GM19463 (cell line): ENCODE results near the gene FBXO11.
"Not testable (repeated sequence)": the region's sequence is repeated elsewhere in the genome, so short reads cannot be mapped to it uniquely, and the experiment has no call there.

Experiments used
- ATAC-seq: cut with Tn5 transposase; IDR thresholded peaks from one replicate; pipeline ENCODE4 v1.9.1; 2021; ENCODE audit warnings: mild to moderate bottlenecking, moderate library complexity; ENCODE audit not compliant: unreplicated experiment

The FBXO11 gene

GRCh38 chr2:47862949-47863348 lies 43.3 kb downstream of the FBXO11 start:
- ATAC-seq: no peak

GRCh38 chr2:47853067-47853777 lies 53.1 kb downstream of the FBXO11 start:
- not testable (repeated sequence) for ATAC-seq

- ATAC-seq: no peak
These were observed 56.1 kb downstream of the FBXO11 start for GRCh38 chr2:47850198-47850597.

GRCh38 chr2:47849368-47849767 lies 56.9 kb downstream of the FBXO11 start:
- ATAC-seq: no peak

DNA sequence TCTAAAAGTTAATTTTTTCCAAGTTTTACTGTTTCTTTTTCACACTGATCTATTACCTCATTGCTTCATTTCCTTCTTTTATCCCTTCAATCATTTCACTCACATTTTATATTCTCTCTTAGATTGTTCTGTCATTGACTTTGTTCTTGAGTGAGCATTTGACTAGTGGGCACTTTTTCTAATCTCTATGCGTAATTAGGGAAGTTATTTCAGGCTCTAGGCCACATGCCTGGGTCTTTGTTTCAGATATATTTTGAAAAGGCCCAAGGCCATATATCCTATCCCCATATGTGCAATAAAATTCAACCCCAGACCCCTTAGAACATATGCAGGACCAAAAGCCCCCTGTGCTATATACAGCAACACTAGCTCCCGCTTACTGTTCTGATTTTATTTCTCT lies 62.1 kb downstream of the FBXO11 start:
- ATAC-seq: no peak

DNA sequence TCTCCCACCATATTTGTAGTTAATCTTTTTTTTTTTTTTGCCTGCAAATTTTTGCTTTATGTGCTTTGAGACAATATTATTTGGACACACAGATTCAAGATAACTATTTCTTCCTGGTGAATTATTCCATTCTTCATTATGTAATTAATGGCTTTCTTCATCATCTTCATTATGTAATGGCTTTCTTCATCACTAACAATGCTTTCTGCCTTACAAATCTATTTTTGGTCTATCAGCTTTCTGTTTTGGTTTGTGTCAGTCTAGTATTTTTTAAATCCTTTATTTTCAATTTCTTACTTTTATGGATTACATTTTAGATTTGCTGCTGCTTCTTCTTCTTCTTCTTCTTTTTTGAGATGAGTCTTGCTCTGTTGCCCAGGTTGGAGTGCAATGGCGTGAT lies 62.9 kb downstream of the FBXO11 start:
- no peak for ATAC-seq

GRCh38 chr2:47842846-47843245 lies 63.5 kb downstream of the FBXO11 start:
- no peak for ATAC-seq

DNA sequence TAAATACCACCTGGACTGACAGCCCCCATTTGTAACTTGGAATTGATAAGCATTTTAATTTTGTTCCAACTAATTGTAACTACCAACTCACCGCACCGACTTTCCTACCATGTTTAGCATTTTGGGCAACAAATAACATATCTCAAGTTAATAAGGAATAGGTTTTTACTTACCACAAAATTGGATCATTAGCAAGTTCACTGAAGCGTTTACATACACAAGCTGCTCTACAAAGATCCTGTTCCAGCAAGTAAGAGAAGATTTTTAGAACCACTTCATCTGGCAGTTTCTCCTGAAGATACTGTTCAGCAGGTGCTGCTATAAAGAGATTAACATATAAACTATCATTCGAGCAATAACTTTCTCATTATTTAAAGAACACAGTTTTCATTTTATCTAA lies 67.6 kb downstream of the FBXO11 start:
- no peak for ATAC-seq

DNA sequence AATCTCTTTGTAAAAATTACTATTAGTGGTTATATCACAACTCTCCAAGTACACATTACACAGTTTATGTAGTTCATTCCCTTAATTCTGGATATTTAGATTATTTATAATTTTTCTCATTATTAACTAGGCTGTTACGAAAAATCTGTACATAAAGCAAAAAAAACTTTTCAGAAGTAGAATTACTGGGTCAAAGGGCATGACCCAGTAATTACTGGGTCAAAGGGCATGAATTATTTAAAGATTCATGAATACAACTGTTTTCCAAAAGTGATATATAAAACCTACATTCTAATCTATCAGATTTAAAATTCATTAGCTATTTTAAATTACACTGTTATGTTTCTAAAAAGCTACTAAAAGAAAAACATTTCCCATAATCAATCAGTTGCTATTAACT lies 68.0 kb downstream of the FBXO11 start:
- no peak for ATAC-seq

- ATAC-seq: peak; percentile 61
These were observed 72.8 kb downstream of the FBXO11 start for GRCh38 chr2:47833516-47833968.

GRCh38 chr2:47822518-47822917 lies 83.8 kb downstream of the FBXO11 start:
- no peak for ATAC-seq

- no peak for ATAC-seq
These were observed 86.5 kb downstream of the FBXO11 start for GRCh38 chr2:47819834-47820233.

- no peak for ATAC-seq
These were observed 87.5 kb downstream of the FBXO11 start for GRCh38 chr2:47818777-47819176.

GRCh38 chr2:47815764-47816163 lies 90.5 kb downstream of the FBXO11 start:
- ATAC-seq: no peak

- no peak for ATAC-seq
These were observed 94.6 kb downstream of the FBXO11 start for GRCh38 chr2:47811668-47812067.

DNA sequence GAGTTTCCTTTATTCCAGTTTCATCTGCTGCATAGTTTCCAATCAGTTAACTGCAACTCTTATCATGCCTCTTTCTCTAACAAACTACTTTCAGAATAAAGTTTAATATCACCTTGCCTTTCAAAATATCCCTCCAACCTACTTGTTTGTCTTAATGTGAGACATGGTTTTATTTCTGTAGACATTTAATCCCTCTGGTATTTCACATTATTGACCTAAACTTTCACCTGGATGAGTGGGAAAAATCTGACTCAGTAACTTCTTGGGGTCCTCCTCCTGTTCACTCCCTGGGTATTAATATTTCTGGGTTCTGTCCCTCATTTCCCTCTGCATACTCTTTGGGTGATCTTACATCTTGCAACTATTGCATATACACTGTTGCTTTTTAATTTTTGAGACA lies 95.4 kb downstream of the FBXO11 start:
- no peak for ATAC-seq

DNA sequence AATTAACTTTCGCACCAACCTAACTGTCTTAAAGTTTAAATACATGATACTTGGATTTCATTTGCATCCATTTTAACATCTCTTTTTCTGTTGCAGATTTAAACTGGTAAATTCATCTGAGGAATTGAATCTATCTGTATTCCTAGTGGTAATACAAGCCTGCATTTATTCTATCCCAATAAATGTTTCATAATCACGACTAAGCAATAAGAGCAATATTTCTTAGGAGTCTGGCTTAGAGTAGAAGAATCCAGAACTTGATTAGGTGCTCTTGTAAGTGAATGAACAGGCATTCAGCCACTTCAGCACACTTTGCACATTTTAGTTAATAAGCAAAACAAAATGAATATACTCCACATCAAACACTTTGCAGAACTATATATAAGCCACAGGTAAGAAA lies 96.4 kb downstream of the FBXO11 start:
- ATAC-seq: no peak

DNA sequence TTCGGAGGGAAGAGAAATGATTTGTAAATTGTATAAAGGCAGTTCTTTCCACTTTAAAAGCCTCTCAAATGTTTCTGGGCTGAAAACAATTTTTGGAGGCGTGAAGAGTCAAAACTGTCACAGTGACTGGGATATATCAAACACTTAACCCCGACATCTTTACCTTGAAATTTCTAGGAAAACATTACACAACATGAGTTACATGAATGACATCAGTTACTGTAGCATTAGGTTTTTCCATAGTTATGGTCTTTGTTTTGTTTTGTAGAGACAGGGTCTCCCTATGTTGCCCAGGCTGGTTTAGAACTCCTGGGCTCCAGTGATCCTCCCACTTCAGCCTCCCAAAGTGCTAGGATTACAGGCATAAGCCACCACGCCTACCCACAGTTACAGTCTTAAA lies 97.7 kb downstream of the FBXO11 start:
- no peak for ATAC-seq

DNA sequence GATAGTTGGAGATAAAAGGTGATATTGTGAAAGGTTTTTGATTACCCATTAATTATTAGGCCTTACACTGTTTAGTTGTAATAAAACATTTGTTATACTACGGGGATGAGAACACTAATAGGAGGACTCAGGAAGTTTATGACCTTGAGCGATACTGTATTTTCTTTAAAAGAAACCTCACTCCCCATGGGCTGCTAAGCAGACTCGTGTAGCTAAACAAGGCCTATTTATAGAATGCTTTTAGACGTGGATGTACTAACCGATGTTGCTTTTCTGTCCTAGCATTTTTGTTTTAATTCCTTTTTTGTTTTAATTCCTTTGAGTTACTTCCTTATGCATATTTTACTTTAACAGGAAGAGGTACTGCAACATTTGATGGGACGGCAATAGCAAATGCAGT lies 100.4 kb downstream of the FBXO11 start:
- ATAC-seq: no peak

GRCh38 chr2:47803770-47804169 lies 102.5 kb downstream of the FBXO11 start:
- ATAC-seq: no peak

- ATAC-seq: no peak
These were observed 102.9 kb downstream of the FBXO11 start for GRCh38 chr2:47803363-47803762.

DNA sequence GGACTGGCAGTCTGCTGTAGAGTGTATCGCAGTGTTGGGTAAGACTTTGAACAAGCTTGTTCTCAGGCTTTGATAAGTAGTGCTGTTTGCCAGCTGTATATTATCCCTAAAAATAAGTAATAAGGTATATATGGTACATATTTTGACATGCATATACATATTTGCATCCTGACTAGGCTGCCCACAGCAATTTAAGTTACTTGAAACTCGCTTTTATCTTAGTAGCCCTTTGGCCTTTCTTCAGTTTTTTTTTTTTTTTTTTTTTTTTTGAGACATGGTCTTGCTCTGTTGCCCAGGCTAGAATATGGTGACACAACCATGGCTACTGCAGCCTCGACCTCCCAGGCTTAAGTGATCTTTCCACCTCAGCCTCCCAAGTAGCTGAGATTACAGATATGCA lies 105.2 kb downstream of the FBXO11 start:
- ATAC-seq: no peak

- no peak for ATAC-seq
These were observed 107.2 kb downstream of the FBXO11 start for GRCh38 chr2:47799031-47799609.
